Vagina (tissue), 2 donors: Measurements from ENCODE around the gene ZNF445. TPM values are rescaled to one million over a fixed set of nuclear protein-coding genes. Genes with fewer than 3 reads are reported as not detected.
"Not testable (repeated sequence)": the region's sequence is repeated elsewhere in the genome, so short reads cannot be mapped to it uniquely, and the experiment has no call there.

Experiments used
- DNase-seq, 2 donors: peaks; one replicate each; pipeline ENCODE4 v3.0.0-alpha.2; 2017; ENCODE audit errors: extremely low spot score in 2 of 2
- H3K27ac ChIP-seq: fragments of 200-600 bp; sonication (generic); one replicate; pipeline ENCODE4 v1.5.1; 2019
- H3K27me3 ChIP-seq: fragments of 200-600 bp; sonication (generic); one replicate; pipeline ENCODE4 v1.5.1; 2019
- H3K36me3 ChIP-seq, 2 donors: fragments of 200-600 bp; sonication (generic); one replicate each; pipeline ENCODE4 v1.5.1; 2017 to 2019
- H3K4me1 ChIP-seq: fragments of 200-600 bp; sonication (generic); one replicate; pipeline ENCODE4 v1.5.1; 2019
- H3K4me3 ChIP-seq, 2 donors: fragments of 200-600 bp; sonication (generic); 1 replicate in 1 of 2; 2 replicates in 1 of 2; pipeline ENCODE4 v1.5.1; 2016 to 2019
- H3K9me3 ChIP-seq: fragments of 200-600 bp; sonication (generic); one replicate; pipeline ENCODE4 v1.5.1; 2019
- CTCF ChIP-seq, 3 experiments: fragments of 450-650 bp in 2 of 3; fragments of 200-600 bp in 1 of 3; sonication (generic) in 1 of 3; IDR thresholded peaks; one replicate each; pipeline ENCODE4 v1.5.1; 2017 to 2019; ENCODE audit warnings: antibody characterized with exemption in 3 of 3, mild to moderate bottlenecking in 2 of 3, moderate library complexity in 2 of 3
- POLR2A ChIP-seq, 2 donors: fragments of 450-650 bp; IDR thresholded peaks; one replicate each; pipeline ENCODE4 v1.6.1; 2017; ENCODE audit warnings: antibody characterized with exemption in 2 of 2, mild to moderate bottlenecking in 2 of 2, moderate library complexity in 2 of 2
- POLR2AphosphoS5 ChIP-seq, 2 donors: sonication (generic); formaldehyde crosslinking; IDR thresholded peaks; one replicate each; pipeline ENCODE4 v1.9.0; 2017; ENCODE audit warnings: antibody characterized with exemption in 2 of 2, mild to moderate bottlenecking in 2 of 2, low read depth in 1 of 2; ENCODE audit not compliant: insufficient read depth in 1 of 2
- intact Hi-C: fragments of 100-400 bp; cut with DNase I; formaldehyde crosslinking; loops from one replicate; pipeline ENCODE4 v1.15.1; 2023
- total RNA-seq: library from RNA; depleted of rRNA; stranded (reverse); fragments of >200 nt; gene quantifications from one replicate; pipeline ENCODE4 v1.2.3, GENCODE V29; 2016

ZNF445 gene
- total RNA-seq, 1 donor from 2014 or later, result 8.8 TPM

DNA sequence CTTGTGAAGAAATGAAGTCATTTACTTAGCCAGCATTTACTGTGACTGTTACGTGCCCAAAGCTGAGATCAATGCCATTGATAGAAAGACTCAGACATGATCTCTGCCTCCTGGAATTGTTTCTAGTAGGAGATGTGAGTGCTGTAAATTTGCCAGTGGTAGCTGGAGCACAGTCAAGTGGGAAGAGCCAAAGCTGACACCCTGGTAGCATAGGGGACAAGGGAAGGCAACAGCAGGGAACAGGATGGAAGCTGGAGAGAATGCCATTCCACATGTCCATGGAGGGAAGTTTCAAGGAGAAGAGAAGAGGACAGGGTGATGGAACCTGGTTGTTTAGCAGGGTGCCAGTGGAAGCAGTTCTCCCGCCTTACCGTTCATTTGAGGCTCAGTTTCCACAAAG, 74.9 kb downstream of the ZNF445 start:
- no peaks in the 10 kb centered on the region for H3K36me3 ChIP-seq
- H3K27me3 ChIP-seq, result no peaks in the 10 kb centered on the region
- no peak overlapping the region for H3K27ac ChIP-seq
- H3K4me3 ChIP-seq, result no peak overlapping the region
- no peak for DNase-seq
- TF ChIP-seq POLR2AphosphoS5 (IDR thresholded peaks at IDR 0.05; ENCODE audit: insufficient read depth in 1 of 2, low read depth in 1 of 2) (no peak), POLR2A (IDR thresholded peaks at IDR 0.05) (no peak), CTCF (IDR thresholded peaks at IDR 0.05) (no peak)
- H3K4me1 ChIP-seq, result no peaks in the 10 kb centered on the region
- intact Hi-C loops, result no loop called here
- no peaks in the 10 kb centered on the region for H3K9me3 ChIP-seq

DNA sequence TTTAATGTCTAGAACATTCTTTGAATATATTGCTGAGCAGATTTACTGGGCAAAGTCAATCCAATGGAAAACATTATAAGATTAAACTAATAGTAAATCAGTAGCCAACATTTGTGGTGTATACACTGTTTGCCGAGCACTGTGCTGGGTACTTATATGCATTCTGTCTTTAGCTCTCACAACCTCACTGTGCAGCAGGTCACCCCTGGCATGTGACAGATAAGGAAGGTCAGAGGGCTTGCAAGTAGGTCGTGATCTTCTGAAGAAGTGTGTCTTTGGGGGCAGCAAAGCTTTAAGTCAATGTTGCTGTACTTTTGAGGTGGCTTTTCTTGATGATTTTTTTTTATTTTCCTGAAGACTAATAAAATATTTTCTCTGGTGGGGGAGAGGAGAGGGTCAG, 76.7 kb downstream of the ZNF445 start:
- H3K4me3 ChIP-seq, result no peak overlapping the region
- H3K4me1 ChIP-seq, result no peaks in the 10 kb centered on the region
- H3K9me3 ChIP-seq, result no peaks in the 10 kb centered on the region
- DNase-seq, result no peak
- no peak overlapping the region for H3K27ac ChIP-seq
- no peaks in the 10 kb centered on the region for H3K27me3 ChIP-seq
- intact Hi-C loops, result no loop called here
- peaks cover 0 to 8% of the 10 kb centered on the region in 2 donors for H3K36me3 ChIP-seq
- TF ChIP-seq POLR2A (IDR thresholded peaks at IDR 0.05) (no peak), POLR2AphosphoS5 (IDR thresholded peaks at IDR 0.05; ENCODE audit: insufficient read depth in 1 of 2, low read depth in 1 of 2) (no peak), CTCF (IDR thresholded peaks at IDR 0.05) (no peak)

DNA sequence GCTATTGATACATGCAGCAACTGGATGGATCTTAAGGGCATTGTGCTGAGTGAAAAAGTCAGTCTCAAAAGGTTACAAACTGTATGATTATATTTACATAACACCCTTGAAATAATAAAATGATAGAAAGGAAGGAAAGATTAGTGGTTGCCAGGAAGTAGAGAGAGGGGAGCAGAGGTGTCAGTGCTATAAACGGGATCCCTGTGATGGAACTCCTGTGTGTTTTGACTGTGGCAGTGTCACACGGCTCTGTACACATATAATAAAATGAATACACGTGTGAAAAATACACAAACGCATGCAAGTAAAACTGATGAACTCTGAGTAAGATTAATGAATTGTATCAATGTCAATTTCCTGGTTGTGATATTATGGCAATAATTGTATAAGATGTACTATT, 78.6 kb downstream of the ZNF445 start:
- no peaks in the 10 kb centered on the region for H3K27me3 ChIP-seq
- no peak for DNase-seq
- no peak overlapping the region for H3K4me3 ChIP-seq
- TF ChIP-seq CTCF (IDR thresholded peaks at IDR 0.05) (no peak), POLR2A (IDR thresholded peaks at IDR 0.05) (no peak), POLR2AphosphoS5 (IDR thresholded peaks at IDR 0.05; ENCODE audit: insufficient read depth in 1 of 2, low read depth in 1 of 2) (no peak)
- intact Hi-C loops, result no loop called here
- peaks cover 0 to 8% of the 10 kb centered on the region in 2 donors for H3K36me3 ChIP-seq
- H3K4me1 ChIP-seq, result no peaks in the 10 kb centered on the region
- no peak overlapping the region for H3K27ac ChIP-seq
- no peaks in the 10 kb centered on the region for H3K9me3 ChIP-seq

DNA sequence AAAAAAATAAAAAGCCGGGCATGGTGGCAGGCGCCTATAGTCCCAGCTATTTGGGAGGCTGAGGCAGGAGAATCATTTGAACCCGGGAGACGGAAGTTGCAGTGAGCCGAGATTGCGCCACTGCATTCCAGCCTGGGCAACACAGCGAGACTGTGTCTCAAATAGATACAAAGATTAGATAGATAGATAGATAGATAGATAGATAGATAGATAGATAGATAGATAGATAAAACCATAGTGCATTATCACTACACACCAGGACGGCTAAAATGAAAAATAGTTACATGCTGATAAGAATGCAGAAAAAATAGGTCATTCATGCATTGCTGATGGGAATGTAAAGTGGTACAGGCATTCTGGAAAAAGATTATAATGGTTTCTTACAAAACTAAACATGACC, 79.2 kb downstream of the ZNF445 start:
- intact Hi-C loops, H3K9me3 ChIP-seq, H3K4me1 ChIP-seq, H3K27ac ChIP-seq, DNase-seq, H3K27me3 ChIP-seq, H3K36me3 ChIP-seq, H3K4me3 ChIP-seq: not testable (repeated sequence)

DNA sequence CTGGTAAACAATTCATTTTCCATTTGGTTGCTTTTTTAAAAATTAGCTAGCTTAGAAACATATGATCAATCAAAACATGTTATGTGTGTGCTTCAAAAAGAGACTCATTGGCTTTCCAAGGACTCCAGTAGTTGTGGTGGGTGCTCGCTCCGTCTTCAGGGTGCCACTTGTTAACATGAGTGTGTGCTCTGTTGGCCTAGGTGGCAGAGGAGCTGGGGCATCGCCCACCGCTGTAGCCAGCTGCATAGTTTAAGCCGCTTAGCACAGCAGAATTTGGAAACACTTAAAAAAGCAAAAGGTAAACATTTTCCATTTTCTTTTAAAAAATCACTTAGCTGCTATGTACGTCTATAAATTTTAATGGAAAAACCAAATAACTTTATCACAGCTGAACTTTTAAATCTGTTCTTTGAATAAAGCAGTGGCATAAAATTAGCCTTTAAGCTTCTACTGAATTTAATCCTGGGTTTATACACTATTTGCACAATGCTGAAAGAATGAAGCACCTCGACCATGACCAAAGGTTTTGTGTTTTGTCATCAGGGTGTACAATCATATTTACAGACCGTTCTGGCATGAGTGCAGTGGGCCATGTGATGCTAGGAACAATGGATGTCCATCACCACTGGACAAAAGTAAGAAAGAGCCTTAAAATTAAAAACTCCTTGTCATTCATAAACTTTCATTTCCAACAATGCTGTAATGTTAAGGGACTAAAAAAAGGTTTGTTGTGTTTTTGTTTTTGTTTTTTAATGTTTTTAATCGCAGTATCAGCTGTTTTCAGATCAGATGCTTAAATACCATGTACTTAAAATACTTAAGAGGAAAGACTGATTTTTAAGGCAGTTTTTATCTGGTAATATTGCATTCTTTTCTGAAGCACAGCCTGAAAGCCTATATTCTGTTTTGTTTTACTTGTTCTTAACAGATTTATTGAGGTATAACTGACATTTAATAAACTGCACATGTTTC, 81.0 kb downstream of the ZNF445 start:
- TF ChIP-seq CTCF (IDR thresholded peaks at IDR 0.05) (no peak), POLR2A (IDR thresholded peaks at IDR 0.05) (no peak), POLR2AphosphoS5 (IDR thresholded peaks at IDR 0.05; ENCODE audit: insufficient read depth in 1 of 2, low read depth in 1 of 2) (no peak)
- no peaks in the 10 kb centered on the region for H3K9me3 ChIP-seq
- peaks cover 0 to 8% of the 10 kb centered on the region in 2 donors for H3K36me3 ChIP-seq
- intact Hi-C loops, result no loop called here
- H3K27me3 ChIP-seq, result no peaks in the 10 kb centered on the region
- H3K4me3 ChIP-seq, result no peak overlapping the region
- no peaks in the 10 kb centered on the region for H3K4me1 ChIP-seq
- no peak overlapping the region for H3K27ac ChIP-seq
- no peak for DNase-seq
